GM10248 (cell line): ENCODE data around the gene CFAP97.
"Not testable (repeated sequence)": the region's sequence is repeated elsewhere in the genome, so short reads cannot be mapped to it uniquely, and the experiment has no call there.

Experiments
- CTCF ChIA-PET: fragments of 300-600 bp; sonication (Branson Sonifier 250); formaldehyde crosslinking; extraction: SDS; loops from one replicate; lab custom pipeline; 2021; ENCODE audit warnings: antibody characterized with exemption; lab: Yijun Ruan, JAX
- POLR2A ChIA-PET: fragments of 350-650 bp; sonication (Branson Sonifier 250); formaldehyde crosslinking; extraction: SDS; loops from one replicate; lab custom pipeline; 2020; ENCODE audit warnings: antibody characterized with exemption; lab: Yijun Ruan, JAX
- DNase-seq: peaks from one replicate; pipeline ENCODE4 v3.0.0; 2012; ENCODE audit errors: extremely low spot score
- TF ChIP-seq, protein P1 (sequence below): IDR thresholded peaks from 2 replicates; pipeline ENCODE4 v1.5.1; 2012; ENCODE audit warnings: mild to moderate bottlenecking, low read depth; ENCODE audit errors: extremely low read depth, missing control alignments, control extremely low read depth

Gene CFAP97

DNA sequence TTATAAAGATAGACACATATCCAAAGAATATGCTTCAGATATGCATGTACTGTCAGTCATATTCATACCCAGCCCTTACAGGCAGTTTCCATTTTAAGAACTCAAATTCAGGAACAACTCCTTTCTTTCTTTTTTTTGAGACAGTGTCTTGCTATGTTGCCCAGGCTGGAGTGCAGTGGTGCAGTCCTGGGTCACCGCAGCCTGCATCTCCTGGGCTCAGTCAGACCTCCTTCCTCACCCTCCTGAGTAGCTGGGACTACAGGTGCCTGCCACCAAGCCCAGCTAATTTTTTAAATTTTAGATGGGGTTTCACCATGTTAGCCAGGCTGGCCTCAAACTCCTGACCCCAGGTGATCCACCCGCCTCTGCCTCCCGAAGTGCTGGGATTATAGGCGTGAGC lies 40.1 kb upstream of the CFAP97 start:
- TF ChIP-seq, protein P1, sequence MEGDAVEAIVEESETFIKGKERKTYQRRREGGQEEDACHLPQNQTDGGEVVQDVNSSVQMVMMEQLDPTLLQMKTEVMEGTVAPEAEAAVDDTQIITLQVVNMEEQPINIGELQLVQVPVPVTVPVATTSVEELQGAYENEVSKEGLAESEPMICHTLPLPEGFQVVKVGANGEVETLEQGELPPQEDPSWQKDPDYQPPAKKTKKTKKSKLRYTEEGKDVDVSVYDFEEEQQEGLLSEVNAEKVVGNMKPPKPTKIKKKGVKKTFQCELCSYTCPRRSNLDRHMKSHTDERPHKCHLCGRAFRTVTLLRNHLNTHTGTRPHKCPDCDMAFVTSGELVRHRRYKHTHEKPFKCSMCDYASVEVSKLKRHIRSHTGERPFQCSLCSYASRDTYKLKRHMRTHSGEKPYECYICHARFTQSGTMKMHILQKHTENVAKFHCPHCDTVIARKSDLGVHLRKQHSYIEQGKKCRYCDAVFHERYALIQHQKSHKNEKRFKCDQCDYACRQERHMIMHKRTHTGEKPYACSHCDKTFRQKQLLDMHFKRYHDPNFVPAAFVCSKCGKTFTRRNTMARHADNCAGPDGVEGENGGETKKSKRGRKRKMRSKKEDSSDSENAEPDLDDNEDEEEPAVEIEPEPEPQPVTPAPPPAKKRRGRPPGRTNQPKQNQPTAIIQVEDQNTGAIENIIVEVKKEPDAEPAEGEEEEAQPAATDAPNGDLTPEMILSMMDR: no peak
- CTCF ChIA-PET: interaction anchor here (1.4 to 1.8 kb wide), 3 partner anchors 13 to 24 kb away, joined by 3 to 6 read pairs (median 3); no protein-coding TSS in a partner anchor
- POLR2A ChIA-PET: no interaction called here
- DNase-seq: no peak

DNA sequence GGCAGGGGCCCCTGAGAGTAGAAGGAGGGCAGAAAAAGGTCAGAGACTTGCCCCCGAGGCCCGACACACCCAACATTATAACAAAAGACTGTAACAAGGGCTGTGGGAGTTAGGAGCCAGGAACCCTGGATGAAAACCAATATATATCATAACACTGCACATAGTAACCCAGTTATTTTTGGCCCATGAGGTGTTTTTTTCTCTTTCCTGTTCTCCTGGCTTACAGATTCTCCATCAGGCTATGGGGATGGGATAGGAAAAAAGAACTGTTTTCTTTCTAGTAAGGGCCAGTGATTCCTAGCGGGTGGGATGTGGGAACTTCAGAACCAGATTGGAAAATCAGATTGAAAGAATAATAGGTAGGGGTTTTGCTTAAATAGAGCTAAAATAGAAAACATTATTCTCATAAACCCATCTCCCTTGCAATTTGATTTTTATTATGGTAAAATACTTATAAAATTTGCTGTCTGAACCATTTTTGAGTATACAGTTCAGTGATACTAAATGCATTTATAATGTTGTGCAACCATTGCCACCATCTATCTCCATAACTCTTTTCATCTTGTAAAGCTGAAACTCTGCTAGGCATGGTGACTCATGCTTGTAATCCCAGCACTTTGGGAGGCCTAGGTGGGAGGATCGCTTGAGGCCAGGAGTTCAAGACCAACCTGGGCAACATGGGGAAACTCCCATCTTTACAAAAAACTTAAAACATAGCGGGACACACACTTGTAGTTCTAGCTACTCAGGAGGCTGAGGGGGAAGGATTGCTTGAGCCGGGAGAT lies 39.1 kb upstream of the CFAP97 start:
- TF ChIP-seq, protein P1: no peak
- DNase-seq: no peak
- POLR2A ChIA-PET: interaction anchor here (1.2 kb wide), 1 partner anchor 16 kb away, joined by 4 read pairs; no protein-coding TSS in a partner anchor
- CTCF ChIA-PET: interaction anchor here (0.8 to 2.1 kb wide), 9 partner anchors 9 to 59 kb away, joined by 3 to 9 read pairs (median 4); no protein-coding TSS in a partner anchor

DNA sequence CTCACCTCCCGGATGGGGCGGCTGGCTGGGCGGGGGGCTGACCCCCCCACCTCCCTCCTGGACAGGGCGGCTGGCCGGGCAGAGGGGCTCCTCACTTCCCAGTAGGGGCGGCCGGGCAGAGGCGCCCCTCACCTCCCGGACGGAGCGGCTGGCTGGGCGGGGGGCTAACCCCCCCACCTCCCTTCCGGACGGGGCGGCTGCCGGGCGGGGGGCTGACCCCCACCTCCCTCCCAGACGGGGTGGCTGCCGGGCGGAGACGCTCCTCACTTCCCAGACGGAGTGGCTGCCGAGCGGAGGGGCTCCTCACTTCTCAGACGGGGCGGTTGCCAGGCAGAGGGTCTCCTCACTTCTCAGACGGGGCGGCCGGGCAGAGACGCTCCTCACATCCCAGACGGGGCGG lies 36.7 kb upstream of the CFAP97 start:
- DNase-seq, CTCF ChIA-PET, POLR2A ChIA-PET: not testable (repeated sequence)

DNA sequence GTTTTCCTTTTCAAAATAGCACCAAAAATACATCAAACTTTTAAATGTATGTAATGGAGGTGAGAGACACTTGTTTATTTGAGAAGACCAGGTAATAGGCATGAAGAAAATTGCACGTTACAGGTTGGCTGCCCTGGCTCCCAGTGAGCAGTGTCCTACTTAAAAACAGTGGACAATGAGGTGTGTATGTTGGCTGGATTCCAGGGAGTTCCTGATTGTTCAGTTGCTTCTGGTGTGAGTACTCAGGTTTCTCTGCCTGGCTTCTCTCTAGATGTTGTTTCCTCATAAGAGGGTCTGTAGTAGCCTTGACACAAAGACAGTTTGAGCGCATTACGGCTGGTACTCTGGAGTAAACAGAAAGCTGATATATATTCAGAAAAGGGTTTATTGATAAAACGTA lies 35.0 kb upstream of the CFAP97 start:
- no peak for DNase-seq
- TF ChIP-seq, protein P1: no peak
- POLR2A ChIA-PET: no interaction called here
- CTCF ChIA-PET: no interaction called here

- ChIA-PET CTCF (no interaction called here), POLR2A (no interaction called here)
- DNase-seq: no peak
- TF ChIP-seq, protein P1: no peak
Measured at GRCh38 chr4:185238215-185238681, 34.4 kb upstream of the CFAP97 start.

DNA sequence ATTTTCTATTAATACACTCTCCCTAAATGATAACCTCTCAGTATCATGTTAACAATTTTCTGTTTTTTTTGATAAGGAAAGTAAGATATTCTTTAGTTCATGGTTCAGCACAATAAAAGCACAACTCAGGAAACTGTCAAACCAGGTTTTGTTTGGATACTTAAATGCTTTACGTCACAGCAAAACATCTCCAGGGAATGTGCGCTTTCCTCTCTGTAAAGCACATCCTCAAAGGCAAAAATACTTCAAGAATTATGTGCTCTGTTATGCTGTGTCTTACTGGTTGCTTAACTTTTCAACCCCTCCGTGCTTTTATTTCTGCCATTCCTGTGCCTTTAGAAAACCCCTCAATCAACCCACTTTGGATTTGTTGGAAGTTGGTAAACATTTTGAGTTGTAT lies 33.4 kb upstream of the CFAP97 start:
- CTCF ChIA-PET: no interaction called here
- POLR2A ChIA-PET: no interaction called here
- TF ChIP-seq, protein P1: no peak
- DNase-seq: no peak
